Subcutaneous adipose tissue (tissue), 4 donors: ENCODE results near the gene RENBP. TPM values are rescaled to one million over a fixed set of nuclear protein-coding genes. Genes with fewer than 3 reads are reported as not detected.

Source experiments
- CTCF ChIP-seq: fragments of 450-650 bp; IDR thresholded peaks from one replicate; pipeline ENCODE4 v1.5.1; 2016; ENCODE audit warnings: low read depth, mild to moderate bottlenecking, control low read depth, antibody characterized with exemption, moderate library complexity
- total RNA-seq, 4 donors: library from RNA; depleted of rRNA; stranded (reverse); fragments of >200 nt; gene quantifications; one replicate each; pipeline ENCODE4 v1.1.0, GENCODE V29; 2016

RENBP gene
- total RNA-seq, 4 donors from 2014 or later, result 14.0 to 43.4 (median 29.5) TPM

- no peak for TF ChIP-seq CTCF
These were observed 12.8 kb upstream of the RENBP start for GRCh38 chrX:153957224-153957623.

- TF ChIP-seq CTCF, result no peak
These were observed 11.8 kb upstream of the RENBP start for GRCh38 chrX:153956044-153956907.

GRCh38 chrX:153955228-153955732 lies 10.8 kb upstream of the RENBP start:
- TF ChIP-seq CTCF, result no peak

- no peak for TF ChIP-seq CTCF
These were observed 10.2 kb upstream of the RENBP start for GRCh38 chrX:153954558-153955227.

GRCh38 chrX:153953892-153954557 lies 9.6 kb upstream of the RENBP start:
- TF ChIP-seq CTCF, result no peak

- TF ChIP-seq CTCF, result no peak
These were observed 8.9 kb upstream of the RENBP start for GRCh38 chrX:153953342-153953830.
